ENCODE data around the gene SFT2D1.
A peak's percentile ranks its signal among the peaks of the same experiment; 100 is the strongest.
"Not testable (repeated sequence)": the region's sequence is repeated elsewhere in the genome, so short reads cannot be mapped to it uniquely, and the experiment has no call there.

The SFT2D1 gene

DNA sequence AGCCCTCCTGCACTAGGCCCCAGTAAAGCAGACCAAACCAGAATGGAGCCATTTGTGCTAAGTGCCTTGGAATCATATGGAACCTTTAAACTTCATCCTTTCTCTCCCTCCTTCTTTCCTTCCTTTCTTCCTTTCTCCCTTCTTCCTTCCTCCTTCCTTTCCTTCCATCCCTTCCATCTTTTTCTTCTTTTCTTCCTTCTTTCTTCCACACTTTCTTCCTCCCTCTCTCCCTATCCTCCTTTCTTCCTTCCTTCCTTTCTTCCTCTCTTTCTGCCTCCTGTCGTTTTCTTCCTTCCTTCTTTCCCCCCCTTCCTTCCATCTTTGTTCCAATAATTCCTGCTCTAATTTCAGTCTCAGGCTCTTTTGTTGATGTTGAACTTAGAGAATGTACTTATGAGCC lies 11.2 kb upstream of the SFT2D1 start:
- DNase-seq (ENCODE audit: low read depth), result no peak
- no peak overlapping the region for H3K4me3 ChIP-seq (ENCODE audit: low read depth, low read length)
- TF ChIP-seq, protein P1, sequence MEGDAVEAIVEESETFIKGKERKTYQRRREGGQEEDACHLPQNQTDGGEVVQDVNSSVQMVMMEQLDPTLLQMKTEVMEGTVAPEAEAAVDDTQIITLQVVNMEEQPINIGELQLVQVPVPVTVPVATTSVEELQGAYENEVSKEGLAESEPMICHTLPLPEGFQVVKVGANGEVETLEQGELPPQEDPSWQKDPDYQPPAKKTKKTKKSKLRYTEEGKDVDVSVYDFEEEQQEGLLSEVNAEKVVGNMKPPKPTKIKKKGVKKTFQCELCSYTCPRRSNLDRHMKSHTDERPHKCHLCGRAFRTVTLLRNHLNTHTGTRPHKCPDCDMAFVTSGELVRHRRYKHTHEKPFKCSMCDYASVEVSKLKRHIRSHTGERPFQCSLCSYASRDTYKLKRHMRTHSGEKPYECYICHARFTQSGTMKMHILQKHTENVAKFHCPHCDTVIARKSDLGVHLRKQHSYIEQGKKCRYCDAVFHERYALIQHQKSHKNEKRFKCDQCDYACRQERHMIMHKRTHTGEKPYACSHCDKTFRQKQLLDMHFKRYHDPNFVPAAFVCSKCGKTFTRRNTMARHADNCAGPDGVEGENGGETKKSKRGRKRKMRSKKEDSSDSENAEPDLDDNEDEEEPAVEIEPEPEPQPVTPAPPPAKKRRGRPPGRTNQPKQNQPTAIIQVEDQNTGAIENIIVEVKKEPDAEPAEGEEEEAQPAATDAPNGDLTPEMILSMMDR (IDR thresholded peaks at IDR 0.05; ENCODE audit: control insufficient read depth, extremely low read depth, insufficient read depth), result no peak

DNA sequence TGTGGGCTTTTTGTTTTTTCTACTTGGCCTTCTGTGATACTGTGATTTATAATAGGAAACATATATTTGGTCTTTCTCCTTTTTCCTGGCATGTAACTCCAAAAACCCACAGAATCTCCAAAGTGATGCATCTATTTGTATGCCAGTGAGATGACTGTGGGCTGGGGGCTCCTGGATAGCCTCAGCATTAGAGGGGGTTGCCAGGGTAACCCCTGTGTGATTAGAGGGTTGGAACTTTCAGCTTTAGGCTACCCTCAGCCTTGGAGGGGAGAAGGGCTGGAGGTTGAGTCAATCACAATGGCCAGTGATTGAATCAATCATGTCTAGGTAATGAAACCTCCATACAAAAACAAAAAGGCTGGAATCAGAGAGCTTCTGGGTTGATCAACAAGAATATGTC lies 10.6 kb upstream of the SFT2D1 start:
- no peak overlapping the region for H3K4me3 ChIP-seq (ENCODE audit: low read depth, low read length)
- no peak for DNase-seq (ENCODE audit: low read depth)
- TF ChIP-seq, protein P1 (IDR thresholded peaks at IDR 0.05; ENCODE audit: control insufficient read depth, extremely low read depth, insufficient read depth), result no peak

DNA sequence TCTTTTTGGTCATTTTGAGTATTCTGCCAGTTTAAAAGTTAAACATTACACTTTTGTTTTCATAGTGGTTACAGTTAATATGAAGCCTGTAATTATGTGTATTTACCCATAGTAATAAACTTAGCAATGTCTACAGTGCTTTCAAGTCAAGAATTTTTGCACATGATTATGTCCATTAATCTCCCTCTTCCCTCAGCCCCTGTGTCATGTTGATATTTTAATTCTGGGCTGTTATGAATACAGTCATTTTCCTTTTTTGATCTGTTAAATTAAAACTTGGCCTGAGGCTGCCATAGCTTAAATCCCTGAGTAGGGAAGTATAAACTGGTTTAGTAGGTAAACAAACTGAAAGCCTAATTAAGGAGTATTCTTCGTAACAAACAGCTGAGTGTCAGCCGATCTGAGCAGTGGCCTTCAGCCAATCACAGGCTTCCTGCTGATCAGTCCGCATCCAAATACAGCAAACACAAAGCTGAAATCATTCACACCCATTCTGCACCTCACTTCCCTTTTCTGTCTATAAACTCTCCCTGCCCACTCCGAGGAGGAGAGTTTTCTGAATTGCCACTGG lies 9.5 kb upstream of the SFT2D1 start:
- DNase-seq (ENCODE audit: low read depth), result peak; percentile 78

DNA sequence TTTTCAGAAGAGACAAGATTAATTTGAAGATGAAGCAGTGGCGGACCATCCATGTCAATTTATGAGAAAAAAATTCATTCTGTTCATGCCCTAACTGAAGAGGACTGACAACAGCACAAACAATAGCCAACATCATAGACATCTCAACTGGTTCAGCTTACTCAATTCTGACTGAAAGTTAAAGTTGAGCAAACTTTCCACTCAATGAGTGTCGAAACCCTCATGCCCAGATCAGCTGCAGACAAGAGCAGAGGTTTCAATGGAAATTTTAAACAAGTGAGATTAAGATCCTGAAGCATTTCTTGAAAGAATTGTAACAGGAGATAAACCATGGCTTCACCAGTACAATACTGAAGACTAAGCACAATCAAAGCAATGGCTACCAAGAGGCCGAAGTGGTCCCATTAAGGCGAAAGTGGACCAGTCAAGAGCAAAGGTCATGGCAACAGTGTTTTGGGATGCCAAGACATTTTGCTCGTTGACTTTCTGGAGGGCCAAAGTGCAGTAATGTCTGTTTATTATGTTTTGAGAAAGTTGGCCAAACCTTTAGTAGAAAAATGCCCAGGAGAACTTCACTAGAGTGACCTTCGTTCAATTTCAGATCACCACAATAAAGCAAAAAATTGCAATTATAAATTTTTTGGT lies 6.1 kb upstream of the SFT2D1 start:
- TF ChIP-seq, protein P1 (IDR thresholded peaks at IDR 0.05; ENCODE audit: control insufficient read depth, extremely low read depth, insufficient read depth), result no peak
- no peak for DNase-seq (ENCODE audit: low read depth)
- no peak overlapping the region for H3K4me3 ChIP-seq (ENCODE audit: low read depth, low read length)

More for the DNA sequence above, 9.5 kb upstream of the SFT2D1 start:
- TF ChIP-seq, protein P1 (IDR thresholded peaks at IDR 0.05; ENCODE audit: control insufficient read depth, extremely low read depth, insufficient read depth), result no peak
- no peak overlapping the region; the same call in 1 of the 2 replicates for H3K4me3 ChIP-seq (ENCODE audit: low read depth, low read length)

DNA sequence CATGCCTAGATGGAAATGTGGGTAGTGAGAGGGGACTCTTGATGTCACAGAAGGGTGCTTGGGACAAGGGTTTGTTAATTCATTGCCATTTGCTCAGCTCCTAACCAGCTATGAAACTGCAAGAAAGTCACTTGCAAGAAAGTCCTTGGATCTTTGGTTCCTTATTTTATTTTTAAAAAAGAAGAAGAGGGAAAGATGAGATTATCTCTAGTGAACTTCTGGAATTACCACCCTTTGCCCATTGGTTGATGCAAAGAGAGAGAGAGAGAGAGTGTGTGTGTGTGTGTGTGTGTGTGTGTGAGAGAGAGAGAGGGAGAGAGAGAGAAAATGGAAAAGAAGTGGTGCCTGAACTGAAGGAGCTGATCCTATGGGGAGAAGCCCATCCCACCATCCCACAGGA lies 4.6 kb upstream of the SFT2D1 start:
- TF ChIP-seq, protein P1 (IDR thresholded peaks at IDR 0.05; ENCODE audit: control insufficient read depth, extremely low read depth, insufficient read depth), result no peak
- no peak overlapping the region for H3K4me3 ChIP-seq (ENCODE audit: low read depth, low read length)
- no peak for DNase-seq (ENCODE audit: low read depth)

DNA sequence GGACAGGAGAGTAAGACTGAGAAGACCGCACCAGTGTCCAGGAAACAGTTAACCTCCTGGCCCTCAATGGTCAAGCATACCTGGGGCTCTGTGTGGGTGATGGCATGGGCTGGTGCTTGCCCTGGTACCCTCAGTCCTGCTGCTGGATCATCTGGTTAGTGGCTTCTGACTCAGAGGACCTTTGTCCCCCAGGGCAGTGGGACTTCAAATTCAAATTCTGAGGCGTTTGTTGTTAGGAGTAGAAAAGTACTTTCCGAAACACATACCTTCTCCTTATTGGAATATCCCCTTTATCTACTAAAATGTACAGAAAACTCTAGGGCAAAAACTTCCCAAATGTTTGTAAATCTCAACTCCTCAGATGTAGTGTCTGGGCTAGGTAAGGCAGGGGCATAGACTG lies 4.1 kb upstream of the SFT2D1 start:
- DNase-seq (ENCODE audit: low read depth), result no peak
- TF ChIP-seq, protein P1 (IDR thresholded peaks at IDR 0.05; ENCODE audit: control insufficient read depth, extremely low read depth, insufficient read depth), result no peak
- no peak overlapping the region for H3K4me3 ChIP-seq (ENCODE audit: low read depth, low read length)

DNA sequence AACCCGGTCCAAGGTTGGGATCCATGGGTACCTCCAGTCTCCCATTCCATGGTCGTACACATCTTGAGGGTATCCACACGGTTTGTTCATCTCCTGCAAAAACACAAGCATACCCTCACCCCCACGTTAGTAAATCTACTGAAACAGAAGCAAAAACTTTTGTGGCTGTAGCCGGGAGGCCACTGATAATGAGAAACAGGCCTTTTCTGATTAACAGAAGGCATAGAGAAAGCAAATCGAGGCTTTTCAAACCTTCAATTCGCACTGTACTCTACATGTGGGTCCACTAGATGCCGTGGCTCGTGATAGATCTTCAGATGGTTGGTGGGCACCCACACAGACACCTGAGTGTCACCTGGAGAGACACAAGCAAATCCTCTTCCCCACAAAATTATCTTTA lies 3.3 kb upstream of the SFT2D1 start:
- DNase-seq (ENCODE audit: low read depth); H3K4me3 ChIP-seq (ENCODE audit: low read depth, low read length): not testable (repeated sequence)

DNA sequence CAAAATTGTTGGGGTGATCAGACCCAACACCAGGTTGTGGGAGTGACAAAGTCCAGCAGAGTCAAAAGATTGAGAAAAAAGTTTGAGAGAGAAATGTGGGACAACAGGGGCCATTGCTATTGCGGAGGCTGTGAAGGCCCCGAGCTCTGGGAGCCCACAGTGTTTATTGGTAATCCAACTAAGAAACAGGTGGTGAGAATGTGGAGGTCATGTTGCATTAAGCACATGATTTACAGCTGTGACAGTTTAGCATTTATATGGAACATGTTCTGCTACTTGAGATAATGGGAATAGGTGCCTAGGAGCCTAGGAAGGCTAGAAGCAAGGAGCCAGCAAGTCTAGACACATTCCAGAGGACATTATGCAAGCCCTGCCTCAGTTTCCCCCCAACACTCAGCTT lies 2.6 kb upstream of the SFT2D1 start:
- DNase-seq (ENCODE audit: low read depth); H3K4me3 ChIP-seq (ENCODE audit: low read depth, low read length): not testable (repeated sequence)

All from LNCaP clone FGC (cell line).